Glutamatergic neuron (in vitro differentiated cells): ENCODE results near the gene CYSLTR2. TPM values are rescaled to one million over a fixed set of nuclear protein-coding genes. Genes with fewer than 3 reads are reported as not detected.

Experiments
- DNase-seq: peaks from one replicate; pipeline ENCODE4 v3.0.0; 2022
- H3K27ac Mint-ChIP-seq: one replicate; pipeline ENCODE4 v1.8.0; 2020; ENCODE audit warnings: mild to moderate bottlenecking, mixed read lengths, inconsistent platforms; ENCODE audit not compliant: unreplicated experiment
- H3K27me3 Mint-ChIP-seq: one replicate; pipeline ENCODE4 v1.8.0; 2020; ENCODE audit warnings: mild to moderate bottlenecking, moderate library complexity, mixed read lengths, inconsistent platforms; ENCODE audit not compliant: unreplicated experiment
- H3K36me3 Mint-ChIP-seq: one replicate; pipeline ENCODE4 v1.8.0; 2020; ENCODE audit warnings: mild to moderate bottlenecking, mixed read lengths, inconsistent platforms; ENCODE audit not compliant: unreplicated experiment
- H3K4me1 Mint-ChIP-seq: one replicate; pipeline ENCODE4 v1.8.0; 2020; ENCODE audit warnings: mild to moderate bottlenecking, low read depth, mixed read lengths, inconsistent platforms; ENCODE audit not compliant: unreplicated experiment
- H3K4me3 Mint-ChIP-seq: one replicate; pipeline ENCODE4 v1.8.0; 2020; ENCODE audit warnings: mild to moderate bottlenecking, mixed read lengths, inconsistent platforms; ENCODE audit not compliant: unreplicated experiment
- H3K9me3 Mint-ChIP-seq: one replicate; pipeline ENCODE4 v1.8.0; 2020; ENCODE audit warnings: mild to moderate bottlenecking, moderate library complexity, mixed read lengths, inconsistent platforms; ENCODE audit not compliant: unreplicated experiment
- CTCF ChIP-seq: fragments of 200-600 bp; sonication (generic); IDR thresholded peaks from one replicate; pipeline ENCODE4 v1.5.0; 2021; ENCODE audit not compliant: partially characterized antibody, unreplicated experiment
- total RNA-seq: library from RNA; stranded (reverse); fragmentation: NEBNext Ultra II Directional; extraction: Animal tissue kit (Norgen Biotek cat#: 25700); gene quantifications from one replicate; pipeline ENCODE4 v1.2.1, GENCODE V29; 2021; ENCODE audit not compliant: unreplicated experiment

Gene CYSLTR2
- total RNA-seq, 1 donor from 2014 or later: 4.9 TPM

- peaks cover 2% of the 10 kb centered on the region for H3K27me3 Mint-ChIP-seq
- H3K4me3 Mint-ChIP-seq: no peak overlapping the region
- H3K27ac Mint-ChIP-seq: no peak overlapping the region
- H3K4me1 Mint-ChIP-seq: no peaks in the 10 kb centered on the region
- H3K9me3 Mint-ChIP-seq: peaks cover 5% of the 10 kb centered on the region
- H3K36me3 Mint-ChIP-seq: peaks cover under 1% of the 10 kb centered on the region
- DNase-seq: no peak
- no peak for TF ChIP-seq CTCF
These were observed 66.9 kb downstream of the CYSLTR2 start for GRCh38 chr13:48720621-48721020.

- no peak for DNase-seq
- no peak for TF ChIP-seq CTCF
- Mint-ChIP-seq H3K27me3 (peaks cover 2% of the 10 kb centered on the region), H3K4me1 (peaks cover 3% of the 10 kb centered on the region), H3K27ac (no peak overlapping the region), H3K36me3 (no peaks in the 10 kb centered on the region), H3K9me3 (peaks cover 4% of the 10 kb centered on the region), H3K4me3 (no peak overlapping the region)
These were observed 69.4 kb downstream of the CYSLTR2 start for GRCh38 chr13:48723168-48723567.

- no peak overlapping the region for H3K27ac Mint-ChIP-seq
- H3K36me3 Mint-ChIP-seq: no peaks in the 10 kb centered on the region
- H3K4me3 Mint-ChIP-seq: no peak overlapping the region
- H3K4me1 Mint-ChIP-seq: peaks cover 3% of the 10 kb centered on the region
- TF ChIP-seq CTCF: no peak
- peaks cover 6% of the 10 kb centered on the region for H3K27me3 Mint-ChIP-seq
- DNase-seq: no peak
- no peaks in the 10 kb centered on the region for H3K9me3 Mint-ChIP-seq
These were observed 71.5 kb downstream of the CYSLTR2 start for GRCh38 chr13:48725271-48725670.

- Mint-ChIP-seq H3K36me3 (no peaks in the 10 kb centered on the region), H3K4me1 (peaks cover 3% of the 10 kb centered on the region), H3K27me3 (peaks cover 11% of the 10 kb centered on the region), H3K27ac (no peak overlapping the region), H3K9me3 (no peaks in the 10 kb centered on the region), H3K4me3 (no peak overlapping the region)
- DNase-seq: no peak
- TF ChIP-seq CTCF: no peak
These were observed 73.0 kb downstream of the CYSLTR2 start for GRCh38 chr13:48726711-48727110.

- no peak for DNase-seq
- H3K4me3 Mint-ChIP-seq: no peak overlapping the region
- no peaks in the 10 kb centered on the region for H3K36me3 Mint-ChIP-seq
- TF ChIP-seq CTCF: no peak
- peaks cover 11% of the 10 kb centered on the region for H3K27me3 Mint-ChIP-seq
- H3K9me3 Mint-ChIP-seq: no peaks in the 10 kb centered on the region
- peaks cover 3% of the 10 kb centered on the region for H3K4me1 Mint-ChIP-seq
- no peak overlapping the region for H3K27ac Mint-ChIP-seq
These were observed 73.7 kb downstream of the CYSLTR2 start for GRCh38 chr13:48727241-48728011.
